ENCODE results near the gene HOMER3. TPM values are rescaled to one million over a fixed set of nuclear protein-coding genes. Genes with fewer than 3 reads are reported as not detected.
A peak's percentile ranks its signal among the peaks of the same experiment; 100 is the strongest.

Gene HOMER3
- total and polyA plus RNA-seq, 9 of the 15 experiments (the other 6 are each of a cell fraction or from before 2014, with no cell fraction given) = 1.3 to 5.1 (median 3.7) TPM; not detected in 2

DNA sequence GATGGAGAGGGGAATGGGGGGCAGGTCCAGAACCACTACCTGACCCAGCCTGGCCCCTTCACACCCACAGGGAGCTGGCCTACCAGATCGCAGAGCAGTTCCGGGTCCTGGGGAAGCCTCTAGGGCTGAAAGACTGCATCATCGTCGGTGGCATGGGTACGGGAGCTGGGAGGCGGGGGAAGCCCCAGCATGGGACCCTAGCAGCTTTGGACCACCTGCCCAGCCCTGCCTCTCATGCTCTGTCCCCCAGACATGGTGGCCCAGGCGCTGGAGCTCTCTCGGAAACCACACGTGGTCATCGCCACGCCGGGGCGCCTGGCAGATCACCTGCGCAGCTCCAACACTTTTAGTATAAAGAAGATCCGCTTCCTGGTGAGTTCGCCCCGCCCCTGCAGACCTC is 19.4 kb downstream of the HOMER3 start:
- Histone ChIP-seq H3K4me3 (no peak overlapping the region), H3K4me2 (ENCODE audit: insufficient read depth, low read length) (no peak overlapping the region), H3K27me3 (ENCODE audit: control insufficient read depth in 2 of 2, insufficient read depth in 2 of 2, low read length in 2 of 2) (no peaks in the 10 kb centered on the region), H3K36me3 (ENCODE audit: control insufficient read depth, insufficient read depth, low read length) (peaks cover 58% of the 10 kb centered on the region; the same call in 2 of the 3 replicates), H3K9ac (ENCODE audit: insufficient read depth in 1 of 2, low read depth in 2 of 2, low read length in 2 of 2) (peak overlapping the region in 1 of 2 experiments; percentile 73; a peak in 1 of 4 replicates), H2AFZ (ENCODE audit: low read depth, low read length) (no peak overlapping the region), H3K9me1 (ENCODE audit: control insufficient read depth, insufficient read depth, low read length) (no peaks in the 10 kb centered on the region), H3K9me3 (replicated peaks; ENCODE audit: control insufficient read depth, insufficient read depth, low read depth, low read length) (no peaks in the 10 kb centered on the region), H3K27ac (ENCODE audit: extremely low read depth, low read depth, low read length) (no peak overlapping the region), H3K4me1 (replicated peaks in 1 of 2; ENCODE audit: control insufficient read depth in 2 of 2, insufficient read depth in 2 of 2, low read length in 2 of 2) (peaks cover 8 to 23% of the 10 kb centered on the region in 2 experiments; a peak in 4 of 5 replicates), H4K20me1 (replicated peaks; ENCODE audit: control insufficient read depth, insufficient read depth, low read length) (peaks cover 4% of the 10 kb centered on the region; the same call in 1 of the 2 replicates), H3K79me2 (ENCODE audit: control insufficient read depth, insufficient read depth, low read length) (peaks cover 46% of the 10 kb centered on the region)
- ATAC-seq (no peak), FAIRE-seq (no peak), DNase-seq (ENCODE audit: extremely low read depth in 1 of 4, low spot score in 3 of 4) (no peak)
- in situ Hi-C loops (cut with MboI) = no loop called here
- 97% methylated on average over 12 of the region's 17 CpGs for WGBS (ENCODE audit: insufficient coverage, low coverage, missing lambda C conversion rate)
- ChIA-PET CTCF (ENCODE audit: low intra/inter-chr PET ratio) (no interaction called here), POLR2A (interaction anchor here (0.6 to 0.7 kb wide), 2 partner anchors 48 to 181 kb away, joined by 3 read pairs; no protein-coding TSS in a partner anchor)
- peak; percentile 27; the same call in 1 of the 2 replicates for TF ChIP-seq RBFOX2 (IDR thresholded peaks at IDR 0.05; ENCODE audit: low read depth, low read length)
- TF ChIP-seq POLR2A (conservative IDR thresholded peaks at IDR 0.05) = no peak
- BruUV-seq (replicated peaks) = no TSS peak
- intact Hi-C loops (cut with micrococcal nuclease) = no loop called here

DNA sequence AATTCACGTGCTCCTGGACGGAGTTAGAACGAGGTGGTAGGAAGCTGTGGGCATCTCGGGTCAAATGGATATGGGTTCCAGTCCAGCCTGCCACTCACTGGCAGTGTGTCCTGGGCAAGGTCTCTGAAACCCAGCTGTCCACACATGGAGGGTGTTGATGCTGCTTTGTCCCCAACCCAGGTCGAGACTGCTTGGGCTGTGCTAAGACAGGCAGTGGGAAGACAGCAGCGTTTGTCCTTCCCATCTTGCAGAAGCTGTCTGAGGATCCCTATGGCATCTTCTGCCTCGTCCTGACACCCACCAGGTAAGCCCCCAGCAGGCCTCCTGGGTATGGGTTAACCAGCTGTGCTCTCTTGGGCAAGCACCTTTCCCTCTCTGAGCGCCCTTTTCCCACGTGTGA is 20.6 kb downstream of the HOMER3 start:
- in situ Hi-C loops (cut with MboI) = no loop called here
- Histone ChIP-seq H3K9me3 (replicated peaks; ENCODE audit: control insufficient read depth, insufficient read depth, low read depth, low read length) (no peaks in the 10 kb centered on the region), H3K4me2 (ENCODE audit: insufficient read depth, low read length) (peak overlapping the region; percentile 95), H3K36me3 (ENCODE audit: control insufficient read depth, insufficient read depth, low read length) (peaks cover 57% of the 10 kb centered on the region; the same call in 2 of the 3 replicates), H2AFZ (ENCODE audit: low read depth, low read length) (no peak overlapping the region), H3K27me3 (ENCODE audit: control insufficient read depth in 2 of 2, insufficient read depth in 2 of 2, low read length in 2 of 2) (no peaks in the 10 kb centered on the region), H3K27ac (ENCODE audit: extremely low read depth, low read depth, low read length) (peak overlapping the region; percentile 74; the same call in 2 of the 3 replicates), H3K9ac (ENCODE audit: insufficient read depth in 1 of 2, low read depth in 2 of 2, low read length in 2 of 2) (peak overlapping the region; percentile 75 to 98), H3K79me2 (ENCODE audit: control insufficient read depth, insufficient read depth, low read length) (peaks cover 52% of the 10 kb centered on the region), H3K4me3 (peak overlapping the region; percentile 95), H3K9me1 (ENCODE audit: control insufficient read depth, insufficient read depth, low read length) (no peaks in the 10 kb centered on the region), H4K20me1 (replicated peaks; ENCODE audit: control insufficient read depth, insufficient read depth, low read length) (peaks cover 4% of the 10 kb centered on the region; the same call in 1 of the 2 replicates), H3K4me1 (replicated peaks in 1 of 2; ENCODE audit: control insufficient read depth in 2 of 2, insufficient read depth in 2 of 2, low read length in 2 of 2) (peaks cover 8 to 23% of the 10 kb centered on the region in 2 experiments; a peak in 4 of 5 replicates)
- CTCF ChIA-PET (ENCODE audit: low intra/inter-chr PET ratio) = no interaction called here
- intact Hi-C loops (cut with micrococcal nuclease) = no loop called here
- no TSS peak for BruUV-seq (replicated peaks)
- POLR2A ChIA-PET = interaction anchor here (0.6 to 3.0 kb wide), 3 partner anchors 9 to 281 kb away, joined by 3 to 34 read pairs (median 4); no protein-coding TSS in a partner anchor
- ATAC-seq (no peak), FAIRE-seq (no peak), DNase-seq (ENCODE audit: extremely low read depth in 1 of 4, low spot score in 3 of 4) (no peak)
- TF ChIP-seq L3MBTL2 (IDR thresholded peaks at IDR 0.05) (no peak), SRF (CRISPR knock-in tag; IDR thresholded peaks at IDR 0.05) (no peak), ZNF197 (CRISPR knock-in tag; IDR thresholded peaks at IDR 0.05; ENCODE audit: low read depth) (no peak), CBFB (CRISPR knock-in tag; IDR thresholded peaks at IDR 0.05) (0 out of 2 replicates have a peak, but pooled peaks have one; percentile 52), TAF1 (IDR thresholded peaks at IDR 0.05; ENCODE audit: control insufficient read depth, extremely low read depth, insufficient read depth, low read length, severe bottlenecking) (no peak), DACH1 (IDR thresholded peaks at IDR 0.05; ENCODE audit: partially characterized antibody) (no peak)
- TF ChIP-seq, protein P1, sequence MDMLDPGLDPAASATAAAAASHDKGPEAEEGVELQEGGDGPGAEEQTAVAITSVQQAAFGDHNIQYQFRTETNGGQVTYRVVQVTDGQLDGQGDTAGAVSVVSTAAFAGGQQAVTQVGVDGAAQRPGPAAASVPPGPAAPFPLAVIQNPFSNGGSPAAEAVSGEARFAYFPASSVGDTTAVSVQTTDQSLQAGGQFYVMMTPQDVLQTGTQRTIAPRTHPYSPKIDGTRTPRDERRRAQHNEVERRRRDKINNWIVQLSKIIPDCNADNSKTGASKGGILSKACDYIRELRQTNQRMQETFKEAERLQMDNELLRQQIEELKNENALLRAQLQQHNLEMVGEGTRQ (CRISPR knock-in tag; IDR thresholded peaks at IDR 0.05) = no peak
- TF ChIP-seq, protein P2, sequence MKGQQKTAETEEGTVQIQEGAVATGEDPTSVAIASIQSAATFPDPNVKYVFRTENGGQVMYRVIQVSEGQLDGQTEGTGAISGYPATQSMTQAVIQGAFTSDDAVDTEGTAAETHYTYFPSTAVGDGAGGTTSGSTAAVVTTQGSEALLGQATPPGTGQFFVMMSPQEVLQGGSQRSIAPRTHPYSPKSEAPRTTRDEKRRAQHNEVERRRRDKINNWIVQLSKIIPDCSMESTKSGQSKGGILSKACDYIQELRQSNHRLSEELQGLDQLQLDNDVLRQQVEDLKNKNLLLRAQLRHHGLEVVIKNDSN (CRISPR knock-in tag; IDR thresholded peaks at IDR 0.05) = 0 out of 2 replicates have a peak, but pooled peaks have one; percentile 14
- TF ChIP-seq, protein P3, sequence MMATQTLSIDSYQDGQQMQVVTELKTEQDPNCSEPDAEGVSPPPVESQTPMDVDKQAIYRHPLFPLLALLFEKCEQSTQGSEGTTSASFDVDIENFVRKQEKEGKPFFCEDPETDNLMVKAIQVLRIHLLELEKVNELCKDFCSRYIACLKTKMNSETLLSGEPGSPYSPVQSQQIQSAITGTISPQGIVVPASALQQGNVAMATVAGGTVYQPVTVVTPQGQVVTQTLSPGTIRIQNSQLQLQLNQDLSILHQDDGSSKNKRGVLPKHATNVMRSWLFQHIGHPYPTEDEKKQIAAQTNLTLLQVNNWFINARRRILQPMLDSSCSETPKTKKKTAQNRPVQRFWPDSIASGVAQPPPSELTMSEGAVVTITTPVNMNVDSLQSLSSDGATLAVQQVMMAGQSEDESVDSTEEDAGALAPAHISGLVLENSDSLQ (IDR thresholded peaks at IDR 0.05) = no peak
- 11% methylated on average over 8 of the region's 9 CpGs for WGBS (ENCODE audit: insufficient coverage, low coverage, missing lambda C conversion rate)
